Activated T-cell treated with anti-CD3 and anti-CD28 coated beads for 4 hours (primary cell): Measurements from ENCODE around the gene CDHR5.
"Not testable (repeated sequence)": the region's sequence is repeated elsewhere in the genome, so short reads cannot be mapped to it uniquely, and the experiment has no call there.

ENCODE experiments used
- DNase-seq: peaks from one replicate; pipeline ENCODE4 v3.0.0-alpha.2; 2020

CDHR5 gene

DNA sequence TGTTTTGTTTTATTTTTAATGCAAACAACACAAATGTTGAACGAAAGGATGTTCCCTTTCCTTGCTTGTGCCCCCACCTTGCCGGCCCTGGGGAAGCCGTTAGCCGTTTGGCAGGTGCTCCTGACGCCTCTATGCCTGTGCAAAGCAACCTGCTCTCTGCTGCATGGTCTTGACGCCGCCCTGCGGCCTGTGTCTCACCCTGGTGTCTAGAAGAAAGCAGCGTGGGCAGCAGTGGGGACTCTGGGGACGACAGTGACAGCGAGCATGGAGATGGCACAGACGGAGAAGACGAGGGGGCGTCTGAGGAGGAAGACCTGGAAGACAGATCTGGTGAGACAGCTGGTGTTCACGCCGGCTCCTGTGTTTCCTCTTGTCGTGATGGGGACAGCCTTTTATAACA lies 43.0 kb downstream of the CDHR5 start:
- no peak for DNase-seq

DNA sequence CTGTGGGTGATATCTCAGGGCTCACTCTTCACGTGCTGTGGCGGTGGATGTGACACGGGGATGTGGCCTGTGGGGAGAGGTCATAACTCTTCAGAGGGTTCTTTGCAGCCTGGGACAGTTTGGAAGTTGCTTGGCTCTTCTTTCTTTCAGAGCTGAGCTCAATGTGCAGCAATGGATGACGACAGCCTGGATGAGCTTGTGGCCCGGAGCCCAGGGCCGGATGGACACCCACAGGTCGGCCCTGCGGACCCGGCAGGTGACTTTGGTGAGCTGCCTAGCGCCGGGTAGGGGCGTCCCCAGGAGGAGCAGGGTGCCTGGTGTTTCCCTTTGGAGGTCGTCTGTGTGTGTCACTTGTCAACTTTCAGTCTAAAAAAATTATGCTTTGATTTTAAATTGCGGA lies 43.4 kb downstream of the CDHR5 start:
- no peak for DNase-seq

DNA sequence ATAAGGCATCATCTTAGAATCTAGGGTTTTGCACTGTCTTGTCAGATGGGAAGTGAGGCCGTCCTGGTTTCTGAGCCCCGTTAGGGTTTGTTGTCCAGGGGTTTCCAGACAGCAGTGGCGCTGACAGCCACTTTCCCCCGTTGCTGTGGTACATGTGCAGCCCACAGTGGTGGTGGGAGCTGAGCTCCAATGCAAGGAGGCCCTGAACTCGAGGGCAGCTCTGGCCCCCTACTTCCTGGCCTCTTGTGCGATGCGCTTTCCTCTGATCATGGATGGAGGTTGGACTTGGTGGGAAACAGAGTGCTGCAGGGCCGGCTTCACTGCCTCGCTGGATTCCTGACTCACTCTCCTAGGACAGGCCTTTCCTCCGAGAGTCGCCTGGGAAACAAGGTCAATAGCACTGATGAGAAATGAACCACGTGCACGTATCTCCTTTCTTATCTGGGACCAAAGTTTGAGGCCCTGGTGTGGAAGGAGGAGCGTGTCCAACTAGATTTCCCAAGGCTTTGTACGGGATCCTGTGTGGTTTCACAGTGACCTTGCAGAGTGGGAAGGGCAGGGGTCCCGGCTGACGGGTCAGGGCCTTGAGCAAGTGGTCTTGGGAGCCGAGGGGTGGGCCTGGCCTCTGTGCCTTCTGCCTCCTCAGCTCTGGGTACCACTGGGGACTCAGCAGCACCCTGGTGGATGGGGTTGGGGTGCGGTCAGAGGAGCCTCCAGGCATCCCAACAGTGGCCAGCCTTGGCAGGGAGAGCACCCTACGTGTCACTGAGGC lies 44.7 kb downstream of the CDHR5 start:
- no peak for DNase-seq

DNA sequence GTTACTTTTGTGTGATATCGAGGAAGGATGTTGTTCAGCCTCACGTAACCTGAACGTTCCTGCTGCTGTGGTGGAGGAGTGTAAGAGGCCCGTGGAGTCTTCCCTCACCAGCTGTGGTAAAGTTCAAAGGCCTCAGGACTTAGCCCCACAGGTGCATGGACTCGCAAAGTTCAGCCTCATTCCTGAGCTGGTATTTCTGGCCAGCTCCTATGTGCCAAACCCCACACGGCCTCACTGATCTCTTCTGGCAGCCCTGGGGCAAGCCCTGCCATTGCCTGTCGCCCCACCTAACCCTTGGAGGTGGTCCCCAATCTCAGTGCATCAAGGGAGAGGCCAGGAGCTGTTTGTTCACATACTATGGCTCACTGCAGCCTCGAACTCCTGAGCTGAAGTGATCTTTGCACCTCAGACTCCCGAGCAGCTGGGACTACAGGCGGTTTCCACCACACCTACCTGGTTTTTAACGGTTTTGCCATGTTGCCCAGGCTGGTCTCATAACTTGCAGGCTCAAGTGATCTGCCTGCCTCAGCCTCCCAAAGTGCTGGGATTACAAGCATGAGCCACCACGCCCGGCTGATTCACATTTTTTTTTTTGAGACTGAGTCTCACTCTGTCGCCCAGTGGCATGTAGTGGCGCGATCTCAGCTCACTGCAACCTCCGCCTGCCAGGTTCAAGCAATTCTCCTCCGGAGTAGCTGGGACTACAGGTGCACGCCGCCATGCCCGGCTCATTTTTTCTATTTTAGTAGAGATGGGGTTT lies 46.3 kb downstream of the CDHR5 start:
- DNase-seq: no peak

DNA sequence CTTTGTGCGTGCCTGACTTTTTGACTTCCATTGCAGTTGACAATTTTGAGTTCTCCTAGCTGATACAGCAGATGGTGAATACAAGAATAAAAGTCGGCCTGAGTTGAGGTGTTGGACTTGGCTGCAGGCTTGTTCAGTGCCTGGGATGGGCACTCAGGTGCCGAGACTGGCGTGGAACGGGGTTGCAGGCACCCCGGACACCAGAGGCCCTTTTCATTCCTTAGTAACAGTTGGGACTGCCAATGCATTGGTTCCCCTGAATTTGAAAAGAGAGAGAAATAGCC lies 47.2 kb downstream of the CDHR5 start:
- no peak for DNase-seq

DNA sequence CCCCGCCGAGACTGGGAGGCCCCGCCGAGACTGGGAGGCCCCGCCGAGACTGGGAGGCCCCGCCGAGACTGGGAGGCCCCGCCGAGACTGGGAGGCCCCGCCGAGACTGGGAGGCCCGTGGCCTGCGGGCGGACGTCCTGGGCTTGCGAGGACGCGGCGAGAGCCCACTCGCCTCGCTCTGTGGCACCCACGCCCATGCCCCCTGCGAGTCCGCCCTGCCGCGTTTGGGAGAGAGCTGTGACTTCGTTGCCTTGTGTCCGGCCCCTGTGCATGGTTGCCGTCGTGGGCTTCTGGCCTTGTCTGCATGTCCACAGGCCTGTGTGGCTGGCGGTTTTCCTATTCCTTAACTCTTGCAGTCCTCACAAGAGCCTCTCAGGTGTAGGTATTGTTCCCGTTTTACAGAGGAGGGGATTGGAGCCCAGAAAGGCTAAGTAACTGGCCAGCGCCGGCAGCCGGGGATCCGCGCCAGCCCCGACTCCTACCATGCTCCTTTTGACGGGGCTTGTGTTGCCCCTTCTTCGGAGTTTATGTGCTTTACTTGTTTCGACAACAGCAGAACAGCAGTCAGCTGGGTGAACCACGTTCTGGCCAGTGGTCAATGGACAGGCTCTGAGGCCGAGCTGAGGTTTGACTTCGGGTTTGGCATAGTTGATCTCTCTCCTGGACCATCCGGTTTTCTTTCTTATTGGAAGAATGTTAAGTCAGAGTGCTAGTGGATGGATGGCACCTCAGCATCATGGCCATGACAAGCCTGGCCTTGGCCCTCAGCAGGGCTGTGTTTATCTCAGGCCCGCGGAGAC lies 47.7 kb downstream of the CDHR5 start:
- no peak for DNase-seq

DNA sequence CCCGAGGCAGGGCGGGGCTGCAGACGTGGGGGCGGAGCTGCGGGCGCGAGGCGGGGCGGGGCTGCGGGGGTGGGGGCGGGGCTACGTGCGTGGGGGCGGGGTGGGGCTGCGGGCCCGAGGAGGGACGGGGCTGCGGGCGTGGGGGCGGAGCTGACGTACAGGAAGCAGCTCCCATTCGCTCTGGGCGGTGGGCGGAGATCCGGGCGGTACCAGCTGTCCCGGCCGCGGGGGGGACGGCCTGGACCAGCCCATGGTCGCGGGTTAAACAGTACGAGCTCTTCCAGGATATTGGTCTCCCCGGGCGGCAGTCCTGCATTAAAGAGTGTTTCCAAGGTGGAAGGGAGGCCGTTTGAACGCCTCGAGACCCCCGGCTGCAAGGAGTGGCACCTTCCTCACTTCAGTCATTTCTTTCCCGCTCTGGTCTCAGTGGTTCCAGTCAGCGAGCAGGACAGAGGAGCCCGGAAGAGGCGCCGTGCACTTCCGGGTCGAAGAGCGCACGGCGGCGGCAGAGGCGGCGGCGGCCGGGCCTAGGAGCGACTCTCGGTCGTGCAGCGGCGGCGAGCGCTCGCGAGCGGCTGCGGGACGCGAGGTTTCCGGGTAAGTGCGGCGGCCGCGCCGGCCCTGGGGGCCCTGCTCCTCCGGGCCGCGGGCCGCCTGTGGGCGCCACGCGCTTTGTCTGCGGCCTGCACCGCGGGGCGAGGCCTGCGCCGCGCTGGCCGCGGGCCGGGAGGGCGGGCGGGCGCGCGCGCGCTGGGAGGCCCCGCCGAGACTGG lies 48.6 kb downstream of the CDHR5 start, which contains the start of gene PHRF1:
TSS of gene PHRF1 (plus strand) at position 475 of the 773 bp plus-strand sequence. CDS start 5,043 bp downstream, outside the sequence.
- peak; percentile 93 for DNase-seq

DNA sequence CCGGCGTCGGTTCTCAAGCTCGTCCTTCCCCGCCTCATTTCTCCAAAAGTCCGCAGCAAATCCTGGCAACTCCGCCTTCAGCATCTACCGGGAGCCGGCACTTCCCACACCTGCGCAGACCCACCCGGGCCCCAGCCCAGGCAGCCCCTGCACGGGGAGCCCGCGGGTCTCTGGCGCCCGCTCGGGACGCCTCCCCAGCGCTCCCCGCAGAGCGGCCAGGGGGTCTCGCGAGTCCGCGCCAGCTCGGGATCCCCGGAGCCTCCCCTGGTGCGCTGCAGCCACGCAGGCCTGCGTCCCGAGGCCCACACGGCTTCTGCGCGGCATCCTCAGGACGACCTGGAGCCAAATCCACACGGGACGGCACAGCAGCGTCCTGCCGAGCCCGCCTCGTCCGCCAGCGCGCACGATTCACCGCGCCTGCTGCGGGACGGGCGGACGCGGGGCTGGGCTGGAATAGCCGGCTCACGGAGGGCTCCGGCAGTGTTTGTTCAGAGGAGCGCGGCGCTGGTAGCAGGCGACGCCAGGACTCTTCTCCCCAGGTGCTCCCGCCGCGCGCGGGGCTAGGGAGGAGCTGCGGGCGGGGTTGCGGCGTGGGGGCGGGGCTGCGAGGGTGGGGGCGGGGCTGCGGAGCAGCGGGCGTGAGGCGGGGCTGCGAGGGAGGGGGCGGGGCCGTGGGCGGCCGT lies 49.3 kb downstream of the CDHR5 start:
- DNase-seq: no peak

DNA sequence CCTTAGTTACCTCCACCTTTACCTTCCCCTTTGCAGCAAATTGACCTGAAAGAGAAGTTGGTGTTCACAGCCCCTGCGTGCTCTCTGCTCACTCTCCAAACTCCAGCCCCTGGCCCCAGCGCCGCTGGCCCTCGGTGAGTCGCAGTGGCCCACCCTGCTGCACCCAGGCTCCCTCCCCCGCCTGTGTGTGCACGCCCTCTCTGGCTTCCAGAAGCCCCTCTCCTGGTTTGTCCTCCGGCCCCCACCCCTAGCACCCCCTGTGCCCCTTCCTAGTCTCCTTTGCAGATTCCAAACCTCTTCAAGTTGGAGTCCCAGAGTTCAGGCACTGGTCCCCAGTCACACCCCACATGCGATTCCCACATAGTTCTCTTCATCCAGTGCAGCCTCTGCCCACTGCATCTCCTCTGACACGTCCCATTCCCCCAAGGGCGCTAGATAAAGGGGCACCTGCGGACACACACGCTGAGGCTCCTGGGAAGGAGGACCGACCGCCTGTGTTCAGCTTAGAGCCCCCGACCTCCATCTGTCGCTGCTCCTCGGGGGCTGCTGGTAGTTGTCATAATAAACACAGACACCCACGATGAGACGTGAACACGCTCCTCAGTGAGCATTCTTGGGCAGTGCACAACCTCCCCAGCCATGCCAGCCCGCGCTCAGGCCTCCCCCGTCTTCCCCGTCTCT lies 50.0 kb downstream of the CDHR5 start:
- no peak for DNase-seq

DNA sequence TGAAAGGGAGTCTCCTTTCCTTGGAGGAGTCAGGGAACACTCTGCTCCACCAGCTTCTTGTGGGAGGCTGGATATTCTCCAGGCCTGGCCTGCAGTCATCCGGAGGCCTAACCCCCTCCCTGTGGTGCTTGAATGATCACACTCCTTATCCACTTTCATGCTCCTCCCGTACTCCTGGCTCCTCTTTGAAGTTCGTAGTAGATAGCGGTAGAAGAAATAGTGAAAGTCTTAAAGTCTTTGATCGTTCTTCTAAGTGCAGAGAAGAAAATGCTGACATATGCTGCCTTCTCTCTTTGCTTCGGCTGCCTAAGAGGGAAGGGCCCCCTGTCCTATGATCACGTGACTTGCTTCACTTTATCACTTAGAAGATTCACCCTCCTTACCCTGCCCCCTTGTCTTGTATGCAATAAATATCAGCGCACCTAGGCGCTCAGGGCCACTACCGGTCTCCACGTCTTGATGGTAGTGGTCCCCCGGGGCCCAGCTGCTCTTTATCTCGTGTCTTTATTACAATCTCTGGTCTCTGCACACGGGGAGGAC lies 50.7 kb downstream of the CDHR5 start:
- DNase-seq: not testable (repeated sequence)

DNA sequence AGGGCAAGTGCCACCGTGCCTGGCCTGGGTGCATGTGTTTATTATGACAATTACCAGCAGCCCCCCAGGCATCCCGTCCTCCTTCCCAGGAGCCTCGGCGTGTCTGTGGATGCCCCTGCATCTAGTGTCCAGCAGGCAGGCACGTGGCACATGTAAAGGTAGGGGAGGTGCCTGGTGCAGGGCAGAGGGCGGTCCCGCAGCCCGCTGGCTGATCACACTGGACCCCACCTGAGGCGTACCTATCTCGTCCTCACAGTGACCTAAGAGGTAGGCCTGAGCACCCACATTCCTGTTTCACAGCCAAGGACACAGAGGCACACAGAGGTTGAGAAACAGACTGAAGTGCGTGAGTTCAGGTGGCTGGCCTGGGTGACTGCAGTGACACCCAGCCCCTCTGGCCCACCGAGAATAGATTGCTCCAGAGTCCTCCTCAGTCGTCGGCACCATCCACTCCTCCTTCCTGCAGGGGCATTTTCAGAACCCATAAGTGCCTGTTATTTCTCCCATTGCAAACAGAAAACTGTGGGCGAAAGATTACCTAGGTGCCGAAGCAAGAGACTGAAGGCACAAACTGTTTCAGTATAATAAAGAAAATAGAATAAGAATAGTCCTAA lies 51.5 kb downstream of the CDHR5 start:
- DNase-seq: no peak

DNA sequence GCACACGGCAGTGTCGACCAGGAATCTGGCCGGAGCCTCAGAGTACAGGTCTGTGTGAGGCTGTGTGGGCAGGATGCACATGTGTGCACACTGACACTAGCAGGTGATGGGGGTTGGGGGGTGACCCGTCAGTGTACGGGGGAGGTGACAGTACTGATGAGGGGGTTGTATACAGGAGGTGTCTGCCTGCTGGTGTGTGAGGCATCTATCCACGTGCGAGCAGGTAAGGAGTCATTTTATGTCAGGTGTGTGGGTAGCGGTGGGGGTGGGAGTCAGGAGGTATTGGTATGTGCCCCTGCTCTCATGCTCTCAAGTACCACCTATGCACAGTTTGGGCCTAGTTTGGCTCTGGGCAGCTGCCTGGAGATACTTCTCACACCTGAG lies 53.0 kb downstream of the CDHR5 start:
- no peak for DNase-seq

DNA sequence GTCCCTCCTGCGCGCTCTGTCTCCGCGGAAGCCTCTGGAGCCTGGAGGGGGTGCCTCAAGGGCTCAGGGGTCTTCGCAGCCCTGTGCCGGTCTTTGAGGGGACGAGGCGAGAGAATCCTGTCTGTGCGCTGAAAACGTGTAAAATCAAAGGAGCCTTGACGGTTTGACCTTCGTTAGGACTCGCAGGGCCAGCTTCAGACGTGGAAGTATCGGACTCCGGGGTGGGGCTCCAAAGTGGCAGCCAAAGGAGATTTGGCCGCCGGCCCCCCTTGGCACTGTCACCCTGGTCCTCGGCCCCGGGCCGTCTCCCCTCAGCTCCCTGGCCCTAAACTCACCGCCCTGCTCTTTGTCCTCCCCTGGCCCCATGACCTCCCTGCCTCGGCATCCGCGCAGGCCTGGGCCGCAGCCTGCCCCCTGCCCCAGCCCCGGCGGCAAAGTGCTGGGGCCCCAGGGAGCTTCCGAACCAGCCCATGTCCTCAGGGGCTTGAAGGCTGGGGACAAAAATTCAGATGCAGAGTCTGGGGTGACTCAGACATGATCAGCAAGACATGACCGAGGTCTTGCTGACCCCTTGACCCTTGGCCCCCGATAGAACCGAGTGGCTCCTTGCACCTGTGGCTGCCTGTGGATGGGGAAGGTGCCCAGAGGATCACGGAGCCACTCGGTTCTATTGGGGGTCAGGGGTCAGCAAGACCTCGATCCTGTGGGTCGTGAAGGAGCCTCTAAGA lies 55.4 kb downstream of the CDHR5 start:
- no peak for DNase-seq

DNA sequence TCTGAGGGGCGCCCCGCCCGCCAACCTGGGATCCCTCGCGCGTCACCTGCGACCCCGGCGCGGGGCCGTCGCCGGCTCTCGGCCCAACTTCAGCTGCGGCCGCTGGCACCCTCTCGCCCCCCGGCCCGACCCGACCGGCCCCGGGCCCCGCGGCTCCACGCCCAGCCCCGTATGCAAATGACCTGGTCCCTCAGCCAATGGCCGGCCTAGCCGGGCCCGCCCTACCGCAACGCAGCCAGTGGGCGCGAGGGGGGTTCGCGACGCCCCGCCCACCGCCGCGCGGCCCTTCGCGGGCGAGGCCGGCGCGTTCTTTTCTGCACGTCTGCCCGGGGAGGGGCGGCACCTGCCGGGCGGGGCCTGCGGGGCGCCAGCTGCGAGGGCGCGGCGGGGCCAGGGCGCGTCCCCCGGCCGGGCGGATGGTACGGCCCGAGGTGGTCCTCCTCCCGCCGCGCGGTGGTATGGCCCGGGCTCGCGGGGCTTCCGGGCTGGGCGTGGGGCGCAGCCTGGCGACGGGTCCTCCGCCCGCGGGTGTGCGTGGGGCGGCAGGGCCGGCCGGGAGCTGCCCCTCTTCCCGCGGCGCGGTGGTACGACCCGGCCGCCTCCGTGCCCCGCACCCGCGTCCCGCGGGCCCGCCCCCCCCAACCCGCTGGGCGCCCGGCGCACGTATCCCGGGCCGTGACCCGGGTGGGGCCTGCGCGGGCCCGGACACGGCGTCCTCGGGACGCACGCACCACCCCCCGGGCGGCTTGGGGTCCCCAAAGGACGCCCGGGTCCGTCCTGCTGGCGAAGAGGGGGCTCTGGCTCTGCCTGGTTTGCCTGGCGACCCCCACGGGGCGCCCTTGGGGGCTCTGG lies 56.2 kb downstream of the CDHR5 start:
- DNase-seq: peak; percentile 79

DNA sequence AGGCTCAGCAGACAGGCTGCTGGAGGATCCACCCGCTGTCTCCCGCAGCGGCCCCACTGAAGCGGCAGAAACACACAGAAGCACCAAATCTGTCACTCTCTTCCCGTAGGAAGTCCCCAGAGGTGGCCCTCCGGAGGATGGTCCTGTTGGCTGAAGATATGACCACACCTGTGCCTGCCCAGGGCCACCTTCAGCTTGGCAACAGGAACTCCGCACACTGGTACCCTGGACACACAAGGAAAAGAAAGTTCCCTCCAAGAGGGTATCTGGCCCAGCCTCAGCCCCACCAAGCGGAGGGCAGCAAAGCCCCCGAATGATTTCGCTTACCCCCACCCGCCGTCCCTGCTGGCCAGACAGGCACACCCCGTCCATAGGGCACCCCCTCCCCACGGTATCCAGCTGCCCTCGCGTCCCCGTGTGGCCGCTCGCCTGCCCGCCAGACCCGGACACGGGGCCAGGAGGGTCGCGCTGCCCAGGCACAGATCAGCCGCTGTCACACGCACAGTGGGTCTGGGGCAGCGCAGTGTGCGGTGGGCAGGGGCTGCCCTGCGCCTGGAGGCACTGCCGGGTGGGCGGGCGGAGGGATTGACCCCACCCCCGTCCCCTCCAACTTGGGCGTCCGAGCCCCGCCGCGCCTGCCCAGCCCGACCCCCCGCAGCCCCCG lies 57.0 kb downstream of the CDHR5 start:
- no peak for DNase-seq

DNA sequence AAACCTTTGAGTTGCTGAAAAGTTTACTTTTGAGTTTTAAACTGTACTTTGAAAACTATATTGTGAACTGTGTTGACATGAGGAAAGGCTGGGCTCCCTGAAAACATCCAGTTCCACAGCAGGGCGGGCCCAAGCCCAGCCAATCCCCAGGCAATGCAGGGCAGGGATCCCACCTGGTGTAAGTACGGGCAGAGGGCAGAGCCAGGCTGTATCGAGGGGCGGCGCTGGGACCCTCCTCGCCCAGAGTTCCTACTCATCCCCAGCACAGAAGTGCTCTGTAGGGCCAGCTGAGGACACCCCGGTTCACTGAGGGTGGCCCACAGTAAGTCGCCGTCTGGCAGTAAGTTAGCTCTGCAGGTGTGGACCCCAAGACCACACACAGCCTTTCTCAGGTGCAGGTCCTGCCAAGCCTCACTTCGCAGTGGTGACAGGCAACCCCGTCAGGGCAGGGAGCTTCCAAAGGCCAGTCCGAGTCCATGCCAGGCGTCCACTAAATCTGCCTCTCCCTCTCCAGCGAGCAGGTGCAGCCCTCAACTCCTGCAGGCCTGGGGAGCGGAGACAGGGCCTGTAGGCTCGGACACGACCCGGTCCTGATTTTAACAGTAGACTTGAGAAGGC lies 57.6 kb downstream of the CDHR5 start:
- DNase-seq: no peak
